Measurements from ENCODE around the gene DIDO1. TPM values are rescaled to one million over a fixed set of nuclear protein-coding genes. Genes with fewer than 3 reads are reported as not detected.

DIDO1 gene
- total and polyA plus RNA-seq, 2 of the 13 experiments (the other 11 are each of a cell fraction or from before 2014, with no cell fraction given), result 75.0 to 75.1 TPM

DNA sequence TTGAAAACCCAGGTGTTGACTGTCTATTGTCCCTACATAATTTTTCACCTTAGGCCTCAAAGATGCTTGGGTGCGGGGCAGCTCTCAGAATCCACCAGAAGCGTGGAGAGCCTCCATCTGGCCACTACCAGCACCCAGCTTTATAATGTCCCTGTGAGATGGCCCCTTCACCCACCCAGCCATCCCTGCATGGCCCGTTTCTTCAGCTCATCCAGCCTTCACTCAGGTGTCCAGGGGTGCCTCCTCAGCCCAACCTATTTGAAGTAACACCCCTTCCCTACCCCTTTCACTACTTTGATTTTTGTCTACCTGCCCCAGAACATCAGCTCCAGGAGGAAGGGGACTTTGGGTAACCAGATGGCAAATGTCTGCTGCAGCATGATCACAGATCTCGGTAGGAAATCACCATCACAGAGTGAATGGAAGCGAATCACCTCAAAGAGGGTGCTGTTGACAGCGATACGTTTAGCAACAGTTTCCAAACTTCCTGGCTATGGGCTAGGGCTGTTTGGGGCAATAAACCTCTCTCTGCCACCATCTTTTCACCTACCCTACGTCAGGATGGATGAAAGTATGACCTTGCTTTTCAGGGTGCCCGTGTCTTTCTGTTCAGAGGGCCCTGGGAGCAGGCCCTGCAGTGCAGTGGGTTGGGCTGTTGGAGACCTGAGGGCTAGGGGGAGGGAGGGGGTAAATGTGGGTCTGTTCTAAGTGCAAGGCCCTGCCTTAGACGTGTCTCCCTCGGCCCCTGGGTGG is 25.0 kb upstream of the DIDO1 start (continued):
- TF ChIP-seq SMARCC2 (IDR thresholded peaks at IDR 0.05), result no peak
- TF ChIP-seq ZMAT3 (CRISPR knock-in tag; conservative IDR thresholded peaks at IDR 0.05), result no peak
- no peak for TF ChIP-seq SUZ12 (IDR thresholded peaks at IDR 0.05; ENCODE audit: low read depth, low read length)
- no peak for TF ChIP-seq ZNF343 (CRISPR knock-in tag; IDR thresholded peaks at IDR 0.05)
- no peak for TF ChIP-seq ARHGAP35 (CRISPR knock-in tag; IDR thresholded peaks at IDR 0.05; ENCODE audit: borderline replicate concordance)
- 0 out of 2 replicates have a peak, but pooled peaks have one; percentile 39 for TF ChIP-seq CSRNP1 (CRISPR knock-in tag; IDR thresholded peaks at IDR 0.05)
- 0 out of 2 replicates have a peak, but pooled peaks have one; percentile 36 for TF ChIP-seq SMYD3 (CRISPR knock-in tag; IDR thresholded peaks at IDR 0.05)
- TF ChIP-seq ZNF891 (CRISPR knock-in tag; IDR thresholded peaks at IDR 0.05), result no peak; the same call in 1 of the 2 replicates
- no peak for TF ChIP-seq SIX1 (CRISPR knock-in tag; IDR thresholded peaks at IDR 0.05; ENCODE audit: borderline replicate concordance)
- TF ChIP-seq, protein P1, sequence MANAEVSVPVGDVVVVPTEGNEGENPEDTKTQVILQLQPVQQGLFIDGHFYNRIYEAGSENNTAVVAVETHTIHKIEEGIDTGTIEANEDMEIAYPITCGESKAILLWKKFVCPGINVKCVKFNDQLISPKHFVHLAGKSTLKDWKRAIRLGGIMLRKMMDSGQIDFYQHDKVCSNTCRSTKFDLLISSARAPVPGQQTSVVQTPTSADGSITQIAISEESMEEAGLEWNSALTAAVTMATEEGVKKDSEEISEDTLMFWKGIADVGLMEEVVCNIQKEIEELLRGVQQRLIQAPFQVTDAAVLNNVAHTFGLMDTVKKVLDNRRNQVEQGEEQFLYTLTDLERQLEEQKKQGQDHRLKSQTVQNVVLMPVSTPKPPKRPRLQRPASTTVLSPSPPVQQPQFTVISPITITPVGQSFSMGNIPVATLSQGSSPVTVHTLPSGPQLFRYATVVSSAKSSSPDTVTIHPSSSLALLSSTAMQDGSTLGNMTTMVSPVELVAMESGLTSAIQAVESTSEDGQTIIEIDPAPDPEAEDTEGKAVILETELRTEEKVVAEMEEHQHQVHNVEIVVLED (CRISPR knock-in tag; IDR thresholded peaks at IDR 0.05; ENCODE audit: borderline replicate concordance), result peak; percentile 23; the same call in 1 of the 2 replicates
- 0 out of 2 replicates have a peak, but pooled peaks have one; percentile 46 for TF ChIP-seq ZNF296 (CRISPR knock-in tag; conservative IDR thresholded peaks at IDR 0.05)
- peak; percentile 41; the same call in 1 of the 2 replicates for TF ChIP-seq ZNF354B (CRISPR knock-in tag; IDR thresholded peaks at IDR 0.05)

All from HepG2 (cell line).